ENCODE results near the gene TMEM217.
"Not testable (repeated sequence)": the region's sequence is repeated elsewhere in the genome, so short reads cannot be mapped to it uniquely, and the experiment has no call there.

TMEM217 gene

GRCh38 chr6:37196451-37196850 lies 61.5 kb downstream of the TMEM217 start:
- not testable (repeated sequence) for H3K9ac ChIP-seq (ENCODE audit: low read depth, low read length); H3K27me3 ChIP-seq (ENCODE audit: control insufficient read depth, insufficient read depth, low read length)

GRCh38 chr6:37194886-37195285 lies 63.1 kb downstream of the TMEM217 start:
- H3K27ac ChIP-seq (ENCODE audit: low read depth, low read length) = not testable (repeated sequence)

More at GRCh38 chr6:37196451-37196850, 61.5 kb downstream of the TMEM217 start:
- not testable (repeated sequence) for H3K4me3 ChIP-seq (ENCODE audit: low read depth, low read length); H3K36me3 ChIP-seq (ENCODE audit: control insufficient read depth, insufficient read depth, low read length); H3K27ac ChIP-seq (ENCODE audit: low read depth, low read length); H3K9me3 ChIP-seq (ENCODE audit: control insufficient read depth, insufficient read depth, low read length); H3K4me1 ChIP-seq (ENCODE audit: control insufficient read depth, insufficient read depth, low read length)

GRCh38 chr6:37192666-37193065 lies 65.3 kb downstream of the TMEM217 start:
- H3K4me3 ChIP-seq (ENCODE audit: low read depth, low read length) = no peak overlapping the region
- no peaks in the 10 kb centered on the region for H3K27me3 ChIP-seq (ENCODE audit: control insufficient read depth, insufficient read depth, low read length)
- H3K9ac ChIP-seq (ENCODE audit: low read depth, low read length) = no peak overlapping the region
- peaks cover 6% of the 10 kb centered on the region; the same call in 1 of the 2 replicates for H3K4me1 ChIP-seq (ENCODE audit: control insufficient read depth, insufficient read depth, low read length)
- no peaks in the 10 kb centered on the region for H3K9me3 ChIP-seq (ENCODE audit: control insufficient read depth, insufficient read depth, low read length)
- no peak overlapping the region for H3K27ac ChIP-seq (ENCODE audit: low read depth, low read length)
- no peaks in the 10 kb centered on the region for H3K36me3 ChIP-seq (ENCODE audit: control insufficient read depth, insufficient read depth, low read length)

More at GRCh38 chr6:37194886-37195285, 63.1 kb downstream of the TMEM217 start:
- not testable (repeated sequence) for H3K36me3 ChIP-seq (ENCODE audit: control insufficient read depth, insufficient read depth, low read length); H3K4me1 ChIP-seq (ENCODE audit: control insufficient read depth, insufficient read depth, low read length); H3K4me3 ChIP-seq (ENCODE audit: low read depth, low read length); H3K27me3 ChIP-seq (ENCODE audit: control insufficient read depth, insufficient read depth, low read length); H3K9ac ChIP-seq (ENCODE audit: low read depth, low read length); H3K9me3 ChIP-seq (ENCODE audit: control insufficient read depth, insufficient read depth, low read length)

- Histone ChIP-seq H3K4me1 (ENCODE audit: control insufficient read depth, insufficient read depth, low read length) (peaks cover 6% of the 10 kb centered on the region; the same call in 1 of the 2 replicates), H3K9ac (ENCODE audit: low read depth, low read length) (no peak overlapping the region), H3K4me3 (ENCODE audit: low read depth, low read length) (no peak overlapping the region), H3K27me3 (ENCODE audit: control insufficient read depth, insufficient read depth, low read length) (no peaks in the 10 kb centered on the region), H3K27ac (ENCODE audit: low read depth, low read length) (no peak overlapping the region), H3K36me3 (ENCODE audit: control insufficient read depth, insufficient read depth, low read length) (no peaks in the 10 kb centered on the region), H3K9me3 (ENCODE audit: control insufficient read depth, insufficient read depth, low read length) (no peaks in the 10 kb centered on the region)
These were observed 67.8 kb downstream of the TMEM217 start for GRCh38 chr6:37190159-37190535.

GRCh38 chr6:37188962-37189510 lies 68.9 kb downstream of the TMEM217 start:
- Histone ChIP-seq H3K27ac (ENCODE audit: low read depth, low read length) (no peak overlapping the region), H3K4me1 (ENCODE audit: control insufficient read depth, insufficient read depth, low read length) (peaks cover 6% of the 10 kb centered on the region; the same call in 1 of the 2 replicates), H3K9ac (ENCODE audit: low read depth, low read length) (no peak overlapping the region), H3K9me3 (ENCODE audit: control insufficient read depth, insufficient read depth, low read length) (no peaks in the 10 kb centered on the region), H3K36me3 (ENCODE audit: control insufficient read depth, insufficient read depth, low read length) (no peaks in the 10 kb centered on the region), H3K4me3 (ENCODE audit: low read depth, low read length) (no peak overlapping the region), H3K27me3 (ENCODE audit: control insufficient read depth, insufficient read depth, low read length) (no peaks in the 10 kb centered on the region)

DNA sequence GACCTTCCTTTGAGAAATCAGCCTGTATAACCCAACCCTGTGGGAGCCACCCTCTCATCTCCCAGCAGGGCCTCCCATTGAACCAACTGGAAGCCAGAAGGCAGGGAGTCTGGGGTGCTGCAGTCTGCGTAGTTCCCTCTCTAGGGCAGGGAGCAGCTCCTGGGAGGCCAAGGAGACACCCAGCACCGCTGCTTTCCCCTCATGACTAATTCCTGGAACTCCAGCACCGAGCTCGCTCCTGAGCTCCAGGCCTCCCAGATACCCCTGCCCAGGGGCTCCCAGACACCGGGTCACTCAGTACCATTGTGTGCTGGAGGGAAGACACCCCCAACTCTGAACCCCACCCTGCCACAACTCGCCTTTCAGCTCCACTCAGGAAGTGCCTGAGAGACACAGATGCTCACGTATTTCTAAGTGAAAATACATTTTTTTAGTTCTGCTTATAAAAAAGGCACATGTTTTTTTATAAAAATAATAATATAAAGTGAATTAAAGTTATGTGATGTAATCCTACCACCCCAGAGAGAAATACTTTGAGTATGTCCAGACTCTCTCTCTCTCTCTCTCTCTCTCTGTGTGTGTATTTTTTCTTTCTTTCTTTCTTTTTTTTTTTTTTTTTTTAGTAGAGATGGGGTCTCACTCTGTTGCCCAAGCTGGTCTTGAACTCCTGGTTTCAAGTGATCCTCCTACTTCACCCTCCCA lies 70.5 kb downstream of the TMEM217 start:
- Histone ChIP-seq H3K27ac (ENCODE audit: low read depth, low read length) (no peak overlapping the region), H3K4me3 (ENCODE audit: low read depth, low read length) (no peak overlapping the region), H3K9me3 (ENCODE audit: control insufficient read depth, insufficient read depth, low read length) (no peaks in the 10 kb centered on the region), H3K9ac (ENCODE audit: low read depth, low read length) (no peak overlapping the region), H3K27me3 (ENCODE audit: control insufficient read depth, insufficient read depth, low read length) (no peaks in the 10 kb centered on the region), H3K36me3 (ENCODE audit: control insufficient read depth, insufficient read depth, low read length) (no peaks in the 10 kb centered on the region), H3K4me1 (ENCODE audit: control insufficient read depth, insufficient read depth, low read length) (peaks cover 2% of the 10 kb centered on the region; the same call in 1 of the 2 replicates)

DNA sequence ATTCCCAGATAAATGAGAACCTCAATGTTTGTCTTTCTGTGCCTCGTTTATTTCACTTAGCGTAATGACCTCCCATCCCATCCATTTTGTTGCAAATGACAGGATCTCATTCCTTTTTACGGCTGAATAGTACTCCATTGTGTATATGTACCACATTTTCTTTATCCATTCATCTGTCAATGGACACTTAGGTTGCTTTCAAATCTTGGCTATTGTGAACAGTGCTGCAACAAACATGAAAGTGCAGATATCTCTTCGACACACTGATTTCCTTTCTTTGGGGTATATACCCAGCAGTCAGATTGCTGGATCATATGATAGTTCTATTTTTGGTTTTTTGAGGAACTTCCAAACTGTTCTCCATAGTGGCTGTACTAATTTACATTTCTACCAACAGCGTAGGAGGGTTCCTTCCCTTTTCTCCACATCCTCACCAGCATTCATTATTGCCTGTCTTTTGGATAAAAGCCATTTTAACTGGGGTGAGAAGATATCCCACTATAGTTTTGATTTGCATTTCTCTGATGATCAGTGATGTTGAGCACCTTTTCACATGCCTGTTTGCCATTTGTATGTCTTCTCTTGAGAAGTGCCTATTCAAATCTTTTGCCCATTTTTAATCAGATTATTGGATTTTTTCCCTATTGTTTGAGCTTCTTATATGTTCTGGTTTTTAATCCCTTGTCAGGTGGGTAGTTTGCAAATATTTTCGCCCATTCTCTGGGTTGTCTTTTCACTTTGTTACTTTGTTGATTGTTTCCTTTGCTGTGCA lies 71.8 kb downstream of the TMEM217 start:
- not testable (repeated sequence) for H3K9ac ChIP-seq (ENCODE audit: low read depth, low read length); H3K4me3 ChIP-seq (ENCODE audit: low read depth, low read length); H3K4me1 ChIP-seq (ENCODE audit: control insufficient read depth, insufficient read depth, low read length); H3K27ac ChIP-seq (ENCODE audit: low read depth, low read length); H3K9me3 ChIP-seq (ENCODE audit: control insufficient read depth, insufficient read depth, low read length); H3K27me3 ChIP-seq (ENCODE audit: control insufficient read depth, insufficient read depth, low read length); H3K36me3 ChIP-seq (ENCODE audit: control insufficient read depth, insufficient read depth, low read length)

GRCh38 chr6:37182736-37183590 lies 75.0 kb downstream of the TMEM217 start:
- no peak overlapping the region for H3K9ac ChIP-seq (ENCODE audit: low read depth, low read length)

GRCh38 chr6:37180610-37181009 lies 77.3 kb downstream of the TMEM217 start:
- H3K27me3 ChIP-seq (ENCODE audit: control insufficient read depth, insufficient read depth, low read length); H3K36me3 ChIP-seq (ENCODE audit: control insufficient read depth, insufficient read depth, low read length); H3K9me3 ChIP-seq (ENCODE audit: control insufficient read depth, insufficient read depth, low read length); H3K27ac ChIP-seq (ENCODE audit: low read depth, low read length); H3K4me1 ChIP-seq (ENCODE audit: control insufficient read depth, insufficient read depth, low read length); H3K9ac ChIP-seq (ENCODE audit: low read depth, low read length); H3K4me3 ChIP-seq (ENCODE audit: low read depth, low read length): not testable (repeated sequence)

More at GRCh38 chr6:37182736-37183590, 75.0 kb downstream of the TMEM217 start:
- Histone ChIP-seq H3K4me1 (ENCODE audit: control insufficient read depth, insufficient read depth, low read length) (no peaks in the 10 kb centered on the region), H3K9me3 (ENCODE audit: control insufficient read depth, insufficient read depth, low read length) (no peaks in the 10 kb centered on the region), H3K4me3 (ENCODE audit: low read depth, low read length) (no peak overlapping the region), H3K36me3 (ENCODE audit: control insufficient read depth, insufficient read depth, low read length) (no peaks in the 10 kb centered on the region), H3K27me3 (ENCODE audit: control insufficient read depth, insufficient read depth, low read length) (no peaks in the 10 kb centered on the region), H3K27ac (ENCODE audit: low read depth, low read length) (no peak overlapping the region)

DNA sequence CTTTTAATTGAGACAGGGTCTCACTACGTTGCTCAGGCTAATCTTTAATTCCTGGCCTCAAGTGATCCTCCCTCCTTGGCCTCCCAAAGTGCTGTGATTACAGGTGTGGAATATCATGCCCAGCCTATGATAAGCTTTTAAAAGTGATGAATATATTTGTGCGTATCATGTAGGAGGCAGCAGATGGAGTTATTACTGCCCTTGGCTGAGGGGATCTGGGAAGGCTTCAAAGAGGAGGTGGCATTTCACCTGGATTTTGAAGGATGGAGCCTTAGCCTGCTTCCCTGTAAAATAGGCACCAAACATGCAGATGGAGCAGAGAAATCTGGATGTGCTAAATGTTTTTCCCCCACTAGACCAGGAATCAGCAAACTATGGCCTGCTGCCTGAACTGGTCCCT lies 77.9 kb downstream of the TMEM217 start:
- no peak overlapping the region for H3K27ac ChIP-seq (ENCODE audit: low read depth, low read length)

More for the DNA sequence above, 77.9 kb downstream of the TMEM217 start:
- Histone ChIP-seq H3K4me1 (ENCODE audit: control insufficient read depth, insufficient read depth, low read length) (no peaks in the 10 kb centered on the region), H3K9ac (ENCODE audit: low read depth, low read length) (no peak overlapping the region), H3K4me3 (ENCODE audit: low read depth, low read length) (no peak overlapping the region), H3K27me3 (ENCODE audit: control insufficient read depth, insufficient read depth, low read length) (no peaks in the 10 kb centered on the region), H3K36me3 (ENCODE audit: control insufficient read depth, insufficient read depth, low read length) (peaks cover 10% of the 10 kb centered on the region), H3K9me3 (ENCODE audit: control insufficient read depth, insufficient read depth, low read length) (no peaks in the 10 kb centered on the region)
